ENCODE results near the gene SLC15A5. TPM values are rescaled to one million over a fixed set of nuclear protein-coding genes. Genes with fewer than 3 reads are reported as not detected.

The SLC15A5 gene
- not detected in 2 replicates for polyA plus RNA-seq (2014; cell fraction: cytosol; rRNA removed)
- not detected in 2 replicates for polyA plus RNA-seq (2014; cell fraction: nucleus; rRNA removed)

DNA sequence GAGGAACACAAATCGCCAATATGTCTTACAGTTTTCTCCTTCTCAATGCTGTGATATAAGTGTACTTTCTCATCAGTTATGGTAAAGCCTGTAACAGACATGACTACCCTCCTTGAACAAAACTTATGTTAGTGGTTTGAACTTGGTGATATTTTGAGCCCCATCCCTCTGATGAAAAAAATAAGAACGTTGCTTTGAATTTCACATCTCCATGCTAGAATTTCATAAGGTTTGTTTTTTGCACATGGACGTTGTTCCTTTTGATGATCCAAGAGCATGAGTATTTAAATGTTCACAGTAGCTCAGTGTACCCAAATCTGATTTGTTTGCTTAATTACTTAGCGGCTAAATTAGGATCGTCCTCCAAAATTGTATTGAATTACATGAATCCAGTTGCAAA, at the start of gene SLC15A5:
Gene SLC15A5 (minus strand): TSS at position 101 of the 400 bp plus-strand sequence. CDS start 0 bp downstream, at position 101.
- DNase-seq (ENCODE audit: low spot score), result no peak

DNA sequence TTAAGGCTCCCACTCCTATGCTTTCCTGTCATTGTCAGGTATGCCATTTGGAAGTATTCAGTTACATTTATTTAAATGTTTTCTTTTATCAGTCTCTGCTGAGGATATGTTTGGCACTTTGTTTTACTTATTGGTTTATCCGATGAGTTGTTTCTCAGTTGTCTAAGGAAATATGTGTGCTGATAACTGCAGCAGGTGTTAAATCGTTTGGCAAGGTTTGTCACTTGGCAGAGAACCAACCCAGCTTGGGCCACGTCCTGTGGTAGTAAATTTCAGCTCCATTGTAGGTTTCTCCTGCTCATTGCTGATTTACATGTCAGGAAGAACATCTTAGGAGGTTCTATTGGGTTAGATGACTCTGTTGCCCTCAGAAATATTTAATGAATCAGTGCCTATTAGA, 47.9 kb upstream of the SLC15A5 start:
- DNase-seq (ENCODE audit: low spot score), result no peak

DNA sequence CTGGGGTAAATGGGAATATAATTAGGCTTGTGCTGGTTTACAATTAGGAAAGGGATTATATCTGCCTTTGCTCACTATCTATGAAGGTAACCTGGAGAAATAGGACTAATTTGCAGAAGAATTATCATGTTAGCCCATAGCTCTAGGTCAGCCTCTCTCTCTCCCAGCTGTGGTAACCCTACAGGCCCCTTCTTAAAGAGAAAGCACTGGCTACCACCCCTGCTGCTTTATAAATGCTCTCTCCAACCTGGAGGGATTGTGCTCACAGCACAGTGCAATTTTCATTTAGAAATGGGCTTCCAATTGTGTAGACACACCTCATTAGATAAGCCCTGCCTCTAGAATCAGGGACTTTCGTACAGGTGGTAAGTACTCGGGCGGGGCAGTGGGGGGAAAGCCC, 47.3 kb upstream of the SLC15A5 start:
- no peak for DNase-seq (ENCODE audit: low spot score)

DNA sequence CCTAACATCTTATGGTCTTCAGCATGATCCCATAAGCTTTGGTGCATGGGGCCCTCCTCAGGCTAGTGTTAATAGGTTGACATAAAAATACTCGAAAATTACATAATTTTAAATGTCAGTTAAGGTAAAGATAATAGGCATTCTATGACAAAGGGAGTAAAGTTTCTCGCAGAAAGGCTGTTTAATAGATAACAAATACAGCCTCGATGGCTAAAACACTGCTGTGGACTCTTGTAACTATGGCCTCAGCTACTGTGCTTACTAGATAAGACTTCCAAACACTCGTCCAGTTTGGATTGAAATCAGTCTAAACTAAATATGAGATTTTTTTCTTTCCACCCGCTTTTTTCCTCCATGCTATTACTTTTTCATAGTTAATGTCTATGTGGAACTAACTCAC, 46.8 kb upstream of the SLC15A5 start:
- DNase-seq (ENCODE audit: low spot score), result no peak

GRCh38 chr12:16323638-16324037, 46.2 kb upstream of the SLC15A5 start:
- DNase-seq (ENCODE audit: low spot score), result no peak

DNA sequence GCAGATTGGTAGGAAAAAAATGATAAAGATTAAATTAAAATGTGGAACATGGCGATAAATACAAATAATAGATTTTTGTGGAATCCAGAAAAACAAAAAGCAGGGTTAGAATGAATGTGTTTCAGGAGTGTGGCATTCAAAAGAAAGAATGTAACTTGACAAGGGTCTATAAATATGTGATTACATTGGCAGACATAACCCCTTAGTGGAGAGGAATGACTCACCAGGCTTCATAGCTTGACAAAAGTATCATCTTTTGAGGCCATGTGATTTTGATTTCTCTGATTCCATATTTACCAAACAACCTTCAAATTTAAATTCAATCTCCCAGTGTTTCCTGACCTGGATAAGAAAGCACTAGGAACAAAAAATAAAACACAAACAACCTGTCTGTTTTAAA, 45.5 kb upstream of the SLC15A5 start:
- no peak for DNase-seq (ENCODE audit: low spot score)

- DNase-seq (ENCODE audit: low spot score), result no peak
These were observed 33.4 kb upstream of the SLC15A5 start for GRCh38 chr12:16310934-16311333.

DNA sequence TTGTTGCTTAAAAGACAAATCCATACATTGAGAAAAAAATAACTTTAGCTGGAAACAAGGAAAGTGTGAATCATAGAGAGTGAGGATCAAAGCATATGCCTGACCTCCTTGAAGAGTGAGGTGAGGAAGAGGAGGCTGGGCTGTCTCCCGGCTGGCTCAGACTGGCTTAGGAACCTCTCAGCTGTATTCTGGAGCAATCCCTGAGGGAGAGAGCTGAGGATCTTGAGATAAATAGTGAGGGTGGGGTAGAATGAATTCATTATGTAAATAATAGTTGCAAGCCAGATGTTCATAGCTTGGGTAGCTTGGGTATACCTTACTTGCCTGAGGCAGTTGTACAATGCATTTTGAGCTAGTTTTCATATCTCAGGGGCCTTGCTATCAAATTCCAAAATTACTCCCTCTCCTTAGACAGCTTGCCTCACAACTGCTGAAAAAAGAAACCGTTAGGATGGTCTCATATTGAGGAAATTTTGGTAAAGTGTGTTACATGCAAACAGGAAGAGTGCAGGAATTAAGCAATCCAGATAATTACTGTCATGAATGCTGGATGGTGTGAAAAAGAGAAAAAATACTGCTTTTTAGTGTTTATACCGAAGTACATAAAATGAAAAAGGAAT, 30.5 kb upstream of the SLC15A5 start:
- no peak for DNase-seq (ENCODE audit: low spot score)

DNA sequence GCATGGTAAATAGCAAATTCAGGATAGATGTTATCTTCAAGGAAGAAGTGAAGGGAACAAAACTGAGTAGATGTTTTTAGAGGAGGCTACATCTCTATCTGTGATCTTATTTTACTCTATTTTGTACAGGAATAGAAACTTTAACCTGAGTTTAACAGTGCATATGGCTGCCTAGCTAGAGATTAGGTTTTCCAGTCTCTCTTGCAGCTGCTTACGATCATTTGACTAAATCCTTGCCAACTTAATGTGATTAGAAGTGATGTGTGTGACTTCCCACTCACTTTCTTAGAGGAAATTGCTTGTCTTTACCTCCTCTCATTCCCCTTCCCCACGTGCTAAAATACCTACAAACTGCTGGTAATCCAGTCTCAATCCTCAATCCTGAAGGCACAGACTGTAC, 26.5 kb upstream of the SLC15A5 start:
- peak; percentile 24 for DNase-seq (ENCODE audit: low spot score)

DNA sequence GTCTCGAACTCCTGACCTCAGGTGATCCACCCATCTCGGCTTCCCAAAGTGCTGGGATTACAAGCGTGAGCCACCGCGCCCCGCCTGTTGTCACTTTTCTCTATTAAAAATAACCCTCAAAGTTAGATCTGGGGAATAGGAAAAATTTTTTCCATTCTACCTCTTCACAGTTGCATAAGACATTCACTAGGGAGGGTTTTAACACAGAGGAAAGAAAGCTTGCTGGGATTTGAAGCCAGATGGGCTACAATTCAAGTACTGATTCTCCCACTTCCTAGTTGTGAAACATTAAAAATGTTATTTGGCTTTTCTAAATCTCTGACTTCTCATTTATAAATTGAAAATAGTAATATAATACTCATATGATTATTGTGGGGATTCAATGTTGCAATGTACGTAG, 23.3 kb upstream of the SLC15A5 start:
- DNase-seq (ENCODE audit: low spot score), result no peak

- no peak for DNase-seq (ENCODE audit: low spot score)
These were observed 22.6 kb upstream of the SLC15A5 start for GRCh38 chr12:16300122-16300521.

- no peak for DNase-seq (ENCODE audit: low spot score)
These were observed 21.9 kb upstream of the SLC15A5 start for GRCh38 chr12:16299403-16299802.

GRCh38 chr12:16297521-16297920, 20.0 kb upstream of the SLC15A5 start:
- DNase-seq (ENCODE audit: low spot score), result no peak

DNA sequence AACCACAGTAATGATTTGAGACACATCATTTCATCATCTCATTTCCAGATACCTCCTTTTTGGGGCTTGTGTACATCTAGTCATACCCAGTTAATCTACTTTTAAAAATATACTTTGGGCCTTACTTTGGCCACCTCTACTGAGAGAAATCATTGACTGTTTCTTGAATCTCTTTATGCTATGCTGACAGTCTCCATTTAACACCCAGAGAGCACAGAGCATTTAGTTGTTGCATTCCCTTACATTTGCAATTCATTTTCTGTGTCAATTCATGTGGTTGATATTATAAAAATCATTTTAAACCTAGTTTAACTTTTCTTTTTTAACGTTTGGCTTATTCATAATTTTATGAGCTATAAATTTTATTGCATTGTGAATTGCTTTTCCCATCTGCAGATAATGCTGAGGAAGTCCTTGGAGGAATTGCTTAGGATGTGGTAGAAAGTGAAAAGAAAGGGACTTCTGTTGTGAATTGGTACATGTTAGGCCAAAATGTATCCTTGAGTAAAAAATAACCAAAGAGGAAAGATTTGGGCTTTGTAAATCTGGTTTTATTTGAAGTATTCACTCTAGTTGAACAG, 17.0 kb upstream of the SLC15A5 start:
- no peak for DNase-seq (ENCODE audit: low spot score)

- no peak for DNase-seq (ENCODE audit: low spot score)
These were observed 13.5 kb upstream of the SLC15A5 start for GRCh38 chr12:16291032-16291431.

GRCh38 chr12:16285586-16285985, 8.1 kb upstream of the SLC15A5 start:
- no peak for DNase-seq (ENCODE audit: low spot score)

- DNase-seq (ENCODE audit: low spot score), result no peak
These were observed 5.5 kb upstream of the SLC15A5 start for GRCh38 chr12:16282978-16283377.

DNA sequence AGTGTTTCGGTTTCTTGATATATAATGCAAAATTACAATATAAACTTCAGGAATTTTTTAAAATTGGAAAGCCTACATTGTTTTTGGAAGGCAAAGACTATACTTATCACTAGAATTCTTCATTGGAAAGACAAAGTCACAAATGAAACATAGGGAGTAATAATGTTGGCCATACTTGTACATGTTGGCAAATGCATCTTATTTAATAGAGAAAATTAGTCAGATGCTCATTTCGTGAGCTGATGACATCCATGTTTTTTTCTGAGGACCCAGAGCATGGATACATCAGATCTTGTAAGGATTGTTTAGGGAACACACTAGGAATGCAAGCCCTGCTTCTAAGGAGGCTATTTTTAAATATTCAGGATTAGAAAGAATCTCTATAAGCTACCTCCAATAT, 4.6 kb upstream of the SLC15A5 start:
- DNase-seq (ENCODE audit: low spot score), result no peak

- no peak for DNase-seq (ENCODE audit: low spot score)
These were observed 3.7 kb upstream of the SLC15A5 start for GRCh38 chr12:16281157-16281556.

- DNase-seq (ENCODE audit: low spot score), result no peak
These were observed 5.3 kb downstream of the SLC15A5 start for GRCh38 chr12:16272222-16272621.

- no peak for DNase-seq (ENCODE audit: low spot score)
These were observed 6.4 kb downstream of the SLC15A5 start for GRCh38 chr12:16271062-16271461.

DNA sequence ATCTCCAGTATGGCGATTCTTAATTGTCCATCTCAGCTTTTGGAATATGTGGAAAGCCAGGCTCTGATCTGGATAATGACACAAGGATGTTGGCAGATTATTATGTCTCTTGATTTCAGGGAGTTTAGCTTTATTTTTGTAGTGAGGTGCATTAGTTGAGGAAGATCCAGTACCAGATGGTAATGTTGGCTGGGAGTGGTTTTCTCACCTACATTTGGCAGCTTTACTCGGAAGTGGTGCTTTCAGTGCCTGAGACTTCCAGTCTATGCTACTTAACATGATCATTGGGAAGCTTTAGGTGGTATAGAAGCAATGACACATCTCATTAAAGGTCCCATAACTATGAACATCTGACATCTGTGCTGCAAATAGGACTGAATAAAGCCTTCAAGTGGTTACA, 7.5 kb downstream of the SLC15A5 start:
- no peak for DNase-seq (ENCODE audit: low spot score)

DNA sequence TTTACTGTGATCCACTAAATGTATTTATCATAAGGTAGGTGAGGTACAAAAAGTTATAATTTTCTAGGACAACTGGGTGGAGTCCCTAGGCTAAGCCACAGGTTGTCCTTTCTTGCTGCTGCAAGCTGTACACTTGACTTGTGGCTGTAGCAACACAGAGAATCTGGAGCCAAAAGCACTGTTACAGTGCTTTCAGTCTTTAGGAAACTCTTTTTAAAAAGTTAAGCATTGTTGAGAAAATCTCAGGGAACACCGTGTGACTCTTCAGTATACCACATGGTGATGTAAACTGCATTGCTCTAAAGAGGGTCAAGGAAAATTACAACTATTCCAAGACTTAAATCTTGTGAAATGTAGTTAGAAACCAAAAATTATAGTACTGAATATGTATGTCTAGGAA, 11.4 kb downstream of the SLC15A5 start:
- no peak for DNase-seq (ENCODE audit: low spot score)
